HFF-Myc (cell line): Measurements from ENCODE around the gene ZNF341.
A peak's percentile ranks its signal among the peaks of the same experiment; 100 is the strongest.

Experiments
- DNase-seq: peaks from one replicate; pipeline ENCODE4 v3.0.0-alpha.2; 2011; ENCODE audit warnings: low read depth; ENCODE audit errors: extremely low read depth
- H3K4me3 ChIP-seq: replicated peaks from 2 replicates; pipeline ENCODE4 v1.5.1; 2011; ENCODE audit warnings: low read depth, mild to moderate bottlenecking, control low read depth, low read length
- TF ChIP-seq, protein P1 (sequence below): IDR thresholded peaks from 2 replicates; pipeline ENCODE4 v1.5.1; 2012; ENCODE audit warnings: mild to moderate bottlenecking, low read depth, low read length, control low read depth; ENCODE audit errors: missing control alignments

ZNF341 gene

GRCh38 chr20:33803921-33804337, 72.1 kb downstream of the ZNF341 start:
- no peak overlapping the region for H3K4me3 ChIP-seq
- TF ChIP-seq, protein P1, sequence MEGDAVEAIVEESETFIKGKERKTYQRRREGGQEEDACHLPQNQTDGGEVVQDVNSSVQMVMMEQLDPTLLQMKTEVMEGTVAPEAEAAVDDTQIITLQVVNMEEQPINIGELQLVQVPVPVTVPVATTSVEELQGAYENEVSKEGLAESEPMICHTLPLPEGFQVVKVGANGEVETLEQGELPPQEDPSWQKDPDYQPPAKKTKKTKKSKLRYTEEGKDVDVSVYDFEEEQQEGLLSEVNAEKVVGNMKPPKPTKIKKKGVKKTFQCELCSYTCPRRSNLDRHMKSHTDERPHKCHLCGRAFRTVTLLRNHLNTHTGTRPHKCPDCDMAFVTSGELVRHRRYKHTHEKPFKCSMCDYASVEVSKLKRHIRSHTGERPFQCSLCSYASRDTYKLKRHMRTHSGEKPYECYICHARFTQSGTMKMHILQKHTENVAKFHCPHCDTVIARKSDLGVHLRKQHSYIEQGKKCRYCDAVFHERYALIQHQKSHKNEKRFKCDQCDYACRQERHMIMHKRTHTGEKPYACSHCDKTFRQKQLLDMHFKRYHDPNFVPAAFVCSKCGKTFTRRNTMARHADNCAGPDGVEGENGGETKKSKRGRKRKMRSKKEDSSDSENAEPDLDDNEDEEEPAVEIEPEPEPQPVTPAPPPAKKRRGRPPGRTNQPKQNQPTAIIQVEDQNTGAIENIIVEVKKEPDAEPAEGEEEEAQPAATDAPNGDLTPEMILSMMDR, result no peak
- no peak for DNase-seq

GRCh38 chr20:33808388-33808787, 76.6 kb downstream of the ZNF341 start:
- DNase-seq, result no peak
- TF ChIP-seq, protein P1, result no peak
- H3K4me3 ChIP-seq, result no peak overlapping the region

- H3K4me3 ChIP-seq, result no peak overlapping the region
- TF ChIP-seq, protein P1, result no peak
- no peak for DNase-seq
Observed at GRCh38 chr20:33810259-33810658, 78.5 kb downstream of the ZNF341 start.

DNA sequence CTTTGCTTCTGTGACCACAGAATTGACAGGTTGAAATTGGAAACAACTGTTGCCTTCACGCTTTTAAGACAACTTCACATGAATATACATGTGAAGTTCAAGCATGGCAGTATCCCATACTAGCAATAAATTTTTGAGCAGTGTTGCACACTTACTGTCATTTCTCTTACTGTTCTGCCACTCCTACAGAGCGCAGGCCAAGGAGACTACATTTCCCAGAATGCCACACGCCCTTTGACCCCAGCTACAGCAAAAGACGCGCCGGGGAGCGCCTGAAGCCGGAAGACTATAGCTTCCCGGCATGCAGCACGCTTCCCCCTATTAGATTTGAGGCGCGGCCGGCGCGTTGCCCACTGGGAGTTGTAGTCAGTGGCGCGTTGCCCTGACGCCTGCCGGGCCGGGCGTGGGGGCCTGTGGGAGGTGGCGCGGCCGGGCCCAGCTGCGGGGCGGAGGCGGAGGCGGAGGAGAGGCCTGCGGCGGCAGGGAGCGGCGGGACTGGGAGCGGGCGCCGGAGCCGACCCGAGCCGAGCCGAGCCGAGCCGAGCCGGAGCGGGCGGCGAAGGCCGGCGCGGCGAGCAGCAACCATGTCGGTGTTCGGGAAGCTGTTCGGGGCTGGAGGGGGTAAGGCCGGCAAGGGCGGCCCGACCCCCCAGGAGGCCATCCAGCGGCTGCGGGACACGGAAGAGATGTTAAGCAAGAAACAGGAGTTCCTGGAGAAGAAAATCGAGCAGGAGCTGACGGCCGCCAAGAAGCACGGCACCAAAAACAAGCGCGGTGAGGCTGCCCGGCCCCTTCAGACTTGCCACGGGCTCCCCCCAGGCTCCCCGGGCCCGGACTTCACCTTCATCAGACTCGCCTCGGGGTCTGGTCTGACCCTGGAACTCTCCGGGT, 79.3 kb downstream of the ZNF341 start, which contains the start of gene CHMP4B:
Gene CHMP4B (plus strand): TSS at position 464 of the 891 bp plus-strand sequence. CDS start 121 bp downstream, at position 585.
- peak within 1 kb of the TSS; percentile 80 for H3K4me3 ChIP-seq
- DNase-seq, result peak; percentile 91
- TF ChIP-seq, protein P1, result no peak

GRCh38 chr20:33811776-33812151, 80.0 kb downstream of the ZNF341 start:
- DNase-seq, result no peak
- peak overlapping the region; percentile 80 for H3K4me3 ChIP-seq
- TF ChIP-seq, protein P1, result no peak

DNA sequence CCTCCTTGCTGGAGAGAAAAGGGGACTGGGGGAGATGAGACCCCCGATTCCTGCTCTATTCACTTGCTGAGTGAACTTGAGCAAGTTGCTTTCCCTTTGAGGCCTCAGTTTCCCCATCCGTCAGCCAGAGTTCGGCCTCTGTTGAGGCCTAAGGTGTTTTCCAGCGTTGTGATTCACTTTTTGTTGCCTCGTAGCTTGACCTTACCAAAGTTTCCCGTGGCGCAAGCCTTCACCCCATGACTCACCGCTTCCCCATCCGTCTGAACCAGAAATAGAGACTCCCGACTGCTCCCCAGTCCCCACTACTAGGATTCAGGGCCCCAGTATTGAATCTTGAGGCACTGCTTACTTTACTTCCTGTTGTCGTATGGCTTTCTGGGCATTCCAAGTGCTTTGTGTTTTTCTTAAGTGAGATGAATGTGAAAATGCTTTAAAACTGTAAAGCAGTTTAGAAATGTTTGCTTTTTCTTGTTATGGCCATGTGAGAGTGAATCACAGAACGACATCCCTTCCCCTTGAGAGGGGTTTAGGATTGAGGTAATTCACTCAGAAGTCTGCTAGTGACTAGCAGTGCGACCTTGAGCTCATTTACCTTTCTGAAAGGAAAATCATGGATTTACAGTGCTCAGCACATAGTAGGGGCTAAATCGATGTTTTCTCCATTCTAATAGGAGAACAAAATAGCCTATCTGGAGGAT, 80.5 kb downstream of the ZNF341 start:
- TF ChIP-seq, protein P1, result no peak
- no peak for DNase-seq
- H3K4me3 ChIP-seq, result peak overlapping the region; percentile 80
